ENCODE data around the gene EEF1AKMT1.

EEF1AKMT1 gene

GRCh38 chr13:20689291-20689690, 84.5 kb downstream of the EEF1AKMT1 start:
- no peak for DNase-seq

GRCh38 chr13:20686863-20687579, 86.7 kb downstream of the EEF1AKMT1 start:
- DNase-seq: no peak

GRCh38 chr13:20686167-20686566, 87.6 kb downstream of the EEF1AKMT1 start:
- no peak for DNase-seq

GRCh38 chr13:20685092-20685491, 88.7 kb downstream of the EEF1AKMT1 start:
- DNase-seq: no peak

- DNase-seq: no peak
Measured at GRCh38 chr13:20684546-20684945, 89.2 kb downstream of the EEF1AKMT1 start.

- DNase-seq: no peak
Measured at GRCh38 chr13:20684041-20684440, 89.7 kb downstream of the EEF1AKMT1 start.

GRCh38 chr13:20682061-20682460, 91.7 kb downstream of the EEF1AKMT1 start:
- no peak for DNase-seq

- peak; percentile 91 for DNase-seq
Measured at GRCh38 chr13:20681481-20681880, 92.3 kb downstream of the EEF1AKMT1 start.

GRCh38 chr13:20680416-20681080, 93.2 kb downstream of the EEF1AKMT1 start:
- no peak for DNase-seq

- no peak for DNase-seq
Measured at GRCh38 chr13:20679879-20680278, 93.9 kb downstream of the EEF1AKMT1 start.
